ENCODE measurements around the gene NOG. TPM values are rescaled to one million over a fixed set of nuclear protein-coding genes. Genes with fewer than 3 reads are reported as not detected.

NOG gene
- total and polyA plus RNA-seq, 2 experiments from 2014 or later = 0.39 to 0.66 TPM

- Histone ChIP-seq H3K27ac (ENCODE audit: low read depth) (no peak overlapping the region), H3K4me1 (ENCODE audit: insufficient read depth) (peaks cover 23% of the 10 kb centered on the region), H3K4me3 (peak overlapping the region; percentile 89), H3K4me2 (peak overlapping the region; percentile 99), H3K9me2 (ENCODE audit: insufficient read depth) (no peaks in the 10 kb centered on the region), H3K79me2 (replicated peaks; ENCODE audit: insufficient read depth) (no peaks in the 10 kb centered on the region), H4K20me1 (replicated peaks; ENCODE audit: insufficient read depth) (peaks cover 6% of the 10 kb centered on the region; the same call in 1 of the 2 replicates), H3K27me3 (ENCODE audit: insufficient read depth) (peaks cover 68% of the 10 kb centered on the region), H2AFZ (peak overlapping the region; percentile 90), H3F3A (replicated peaks; ENCODE audit: low read depth) (peaks cover 7% of the 10 kb centered on the region; the same call in 1 of the 2 replicates), H3K36me3 (ENCODE audit: insufficient read depth) (no peaks in the 10 kb centered on the region)
- peaks cover 53% of the 10 kb centered on the region for H3K27me3 Mint-ChIP-seq (ENCODE audit: insufficient read depth, low read depth, poor library complexity)
- H3K36me3 Mint-ChIP-seq (ENCODE audit: low read depth) = no peaks in the 10 kb centered on the region; the same call in 2 of the 3 replicates
- no peaks in the 10 kb centered on the region for H3K9me3 Mint-ChIP-seq
- peak; percentile 3 for ATAC-seq
- DNase-seq (ENCODE audit: low spot score) = peak; percentile 67
- H3K4me1 Mint-ChIP-seq = peaks cover 19% of the 10 kb centered on the region
- TF ChIP-seq JUNB (IDR thresholded peaks at IDR 0.05; ENCODE audit: unreplicated experiment) (no peak), ZNF114 (CRISPR knock-in tag; IDR thresholded peaks at IDR 0.05) (no peak), POLR2AphosphoS5 (IDR thresholded peaks at IDR 0.05; ENCODE audit: low read depth) (no peak), EZH2 (IDR thresholded peaks at IDR 0.05; ENCODE audit: low read depth, unreplicated experiment) (peak; percentile 55), ZNF462 (CRISPR knock-in tag; IDR thresholded peaks at IDR 0.05) (no peak)
- no peak overlapping the region for H3K27ac Mint-ChIP-seq
- H3K4me3 Mint-ChIP-seq = peak overlapping the region; percentile 88
Observed at GRCh38 chr17:56596691-56597494, 3.4 kb downstream of the NOG start.

Measured in GM23338 (cell line).